Posterior cingulate gyrus (tissue), 11 donors: ENCODE measurements around the gene BCO2.
"Not testable (repeated sequence)": the region's sequence is repeated elsewhere in the genome, so short reads cannot be mapped to it uniquely, and the experiment has no call there.

Experiments used
- DNase-seq, 10 donors: peaks; one replicate each; pipeline versions ENCODE4 v3.0.0 to v3.0.0-alpha.2; 2020 to 2021; ENCODE audit warnings: mixed read lengths in 3 of 10
- intact Hi-C: fragments of 100-400 bp; cut with DNase I; formaldehyde crosslinking; loops from one replicate; pipeline ENCODE4 v1.15.1; 2023

Gene BCO2

GRCh38 chr11:112165049-112165448, 10.3 kb upstream of the BCO2 start:
- intact Hi-C loops: no loop called here
- DNase-seq: no peak

DNA sequence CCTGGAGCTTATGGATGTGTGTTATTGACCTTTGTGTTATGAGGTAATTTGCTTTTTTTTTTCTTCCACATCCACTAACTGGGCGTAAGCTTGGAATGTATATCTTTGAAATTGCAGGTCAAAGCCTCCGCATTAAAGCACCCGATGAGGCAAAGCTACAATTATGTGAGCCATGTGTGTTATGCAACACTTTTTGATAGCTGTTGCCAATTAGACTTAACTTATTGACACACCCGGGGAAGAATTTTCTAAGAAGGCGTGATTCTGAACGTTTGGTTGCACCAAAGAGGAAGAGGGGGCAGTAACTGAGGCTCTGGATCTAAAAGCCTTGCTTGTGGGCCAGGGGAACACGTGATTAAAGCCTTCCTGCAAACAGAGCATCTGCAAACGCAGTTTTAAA, 8.8 kb upstream of the BCO2 start:
- intact Hi-C loops: no loop called here
- no peak for DNase-seq

- DNase-seq: no peak
- intact Hi-C loops: no loop called here
These were observed 8.2 kb upstream of the BCO2 start, which contains the start of gene TEX12 for GRCh38 chr11:112167145-112167544. TEX12 (plus strand) TSS chr11:112167372; CDS start chr11:112169269, 1,897 bp downstream.

- intact Hi-C loops: no loop called here
- DNase-seq: no peak
These were observed 2.8 kb upstream of the BCO2 start for GRCh38 chr11:112172362-112172994.

DNA sequence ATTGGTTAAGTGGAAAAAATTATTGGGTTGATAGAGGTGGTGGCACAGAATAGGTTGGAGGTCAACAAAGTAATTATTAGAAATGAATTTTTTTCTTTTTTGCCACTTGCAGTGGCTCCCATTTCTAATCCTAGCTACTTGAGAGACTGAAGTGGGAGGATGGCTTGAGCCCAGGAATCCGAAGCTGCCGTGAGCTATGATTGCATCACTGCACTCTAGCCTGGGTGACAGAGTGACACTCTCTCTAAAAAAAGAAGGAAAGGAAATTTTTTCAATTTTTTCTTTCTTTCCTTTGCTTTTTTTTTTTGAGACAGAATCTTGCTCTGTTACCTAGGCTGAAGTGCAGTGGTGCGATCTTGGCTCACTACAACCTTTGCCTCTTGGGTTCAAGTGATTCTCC, 2.2 kb upstream of the BCO2 start:
- DNase-seq: no peak
- intact Hi-C loops: no loop called here

- intact Hi-C loops: loop anchor here (2.0 kb wide), 1 partner anchor 63 kb away; no protein-coding TSS in a partner anchor
- DNase-seq: no peak
These were observed 264 bp downstream of the BCO2 start for GRCh38 chr11:112175599-112175952.

GRCh38 chr11:112176077-112176476, 765 bp downstream of the BCO2 start:
- no peak for DNase-seq
- intact Hi-C loops: no loop called here

- DNase-seq: no peak
- intact Hi-C loops: no loop called here
These were observed 2.3 kb downstream of the BCO2 start for GRCh38 chr11:112177589-112177988.

DNA sequence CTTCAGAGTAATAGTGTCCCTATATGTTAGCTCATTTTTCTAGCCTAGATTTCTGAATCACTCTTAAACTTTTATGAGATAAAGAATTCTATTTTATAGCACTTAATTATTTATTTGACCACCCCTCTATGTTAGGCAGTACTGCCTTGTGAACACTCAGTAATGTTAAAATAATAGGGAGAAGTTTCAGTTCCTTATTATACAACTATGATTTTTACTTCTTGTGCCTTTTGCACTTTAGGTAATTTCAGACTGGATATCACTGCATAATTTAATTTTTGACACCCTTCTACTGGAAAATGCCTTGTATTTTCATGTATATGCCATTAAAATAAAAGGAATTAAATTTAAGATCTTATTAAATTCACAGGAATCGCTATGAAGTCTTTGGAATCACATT, 3.1 kb downstream of the BCO2 start:
- DNase-seq: no peak
- intact Hi-C loops: no loop called here

GRCh38 chr11:112178936-112179335, 3.6 kb downstream of the BCO2 start:
- intact Hi-C loops: no loop called here
- no peak for DNase-seq

- no peak for DNase-seq
- intact Hi-C loops: no loop called here
These were observed 4.3 kb downstream of the BCO2 start for GRCh38 chr11:112179601-112180000.

DNA sequence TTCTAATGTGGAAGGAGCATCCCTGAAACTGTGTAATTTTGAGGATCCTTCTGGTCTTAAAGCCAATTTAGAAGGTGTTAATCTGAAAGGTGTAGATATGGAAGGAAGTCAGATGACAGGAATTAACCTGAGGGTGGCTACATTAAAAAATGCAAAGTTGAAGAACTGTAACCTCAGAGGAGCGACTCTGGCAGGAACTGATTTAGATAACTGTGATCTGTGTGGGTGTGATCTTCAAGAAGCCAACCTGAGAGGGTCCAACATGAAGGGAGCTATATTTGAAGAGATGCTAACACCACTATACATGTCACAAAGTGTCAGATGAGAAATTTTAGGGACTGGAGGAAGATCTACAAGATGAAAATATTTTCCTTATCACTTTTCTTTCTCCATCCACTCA, 7.6 kb downstream of the BCO2 start:
- intact Hi-C loops: no loop called here
- no peak for DNase-seq

DNA sequence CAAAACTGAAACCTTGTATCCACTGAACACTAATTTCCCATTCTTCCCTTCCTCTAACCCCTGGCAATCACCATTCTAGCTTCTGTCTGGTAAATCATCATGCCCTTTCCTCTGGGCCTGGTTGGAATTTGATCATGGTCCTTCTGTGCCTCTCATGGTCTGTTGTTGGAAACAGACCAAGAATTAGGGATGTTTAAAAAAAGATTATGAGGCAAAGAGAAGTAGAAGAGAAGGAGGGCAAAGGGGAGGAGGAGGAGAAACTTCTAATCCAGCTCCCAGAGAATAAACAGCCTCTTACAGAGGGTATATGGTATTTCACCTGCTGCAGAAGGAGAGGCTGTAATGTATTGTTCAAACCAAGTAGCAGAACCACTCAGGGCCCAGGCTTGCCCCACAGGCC, 10.6 kb downstream of the BCO2 start:
- intact Hi-C loops: no loop called here
- peak in 1 of 10 donors; percentile 33 for DNase-seq

GRCh38 chr11:112186304-112186703, 11.0 kb downstream of the BCO2 start:
- no peak for DNase-seq
- intact Hi-C loops: no loop called here

DNA sequence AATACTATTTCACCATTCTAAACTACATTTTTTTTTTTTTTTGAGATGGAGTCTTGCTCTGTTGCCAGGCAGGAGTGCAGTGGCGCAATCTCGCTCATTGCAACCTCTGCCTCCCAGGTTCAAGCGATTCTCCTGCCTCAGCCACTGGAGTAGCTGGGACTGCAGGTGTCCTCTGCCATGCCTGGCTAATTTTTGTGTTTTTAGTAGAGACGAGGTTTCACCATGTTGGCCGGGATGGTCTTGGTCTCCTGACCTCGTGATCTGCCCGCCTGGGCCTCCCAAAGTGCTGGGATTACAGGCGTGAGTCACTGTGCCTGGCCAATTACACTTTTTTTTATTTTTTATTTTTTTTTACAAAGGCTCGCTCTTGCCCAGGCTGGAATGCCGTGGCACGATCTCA, 19.8 kb downstream of the BCO2 start:
- intact Hi-C loops, DNase-seq: not testable (repeated sequence)

DNA sequence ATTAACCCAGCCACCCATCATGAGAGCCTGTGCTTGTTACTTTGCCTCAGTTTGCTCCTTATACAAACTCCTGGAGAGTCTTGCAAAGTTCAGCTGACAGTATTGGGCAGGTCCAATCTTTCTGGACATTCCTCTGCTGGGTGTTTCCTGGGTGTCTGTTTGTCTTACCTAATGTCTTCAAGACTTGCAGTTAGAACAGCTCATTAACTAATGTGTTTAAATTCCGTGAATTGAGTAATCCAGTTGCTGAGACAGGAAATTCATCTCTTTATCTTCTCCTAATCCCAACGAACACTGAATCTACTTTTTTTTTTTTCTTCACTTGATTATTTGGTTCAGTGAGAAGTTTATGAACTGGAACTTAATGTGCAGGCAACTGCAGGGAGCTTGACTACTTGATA, 20.6 kb downstream of the BCO2 start:
- no peak for DNase-seq
- intact Hi-C loops: no loop called here

- DNase-seq: peak in 1 of 10 donors; percentile 17
- intact Hi-C loops: no loop called here
These were observed 21.3 kb downstream of the BCO2 start for GRCh38 chr11:112196519-112197087.

GRCh38 chr11:112199101-112199500, 23.8 kb downstream of the BCO2 start:
- intact Hi-C loops, DNase-seq: not testable (repeated sequence)

- DNase-seq: no peak
- intact Hi-C loops: no loop called here
These were observed 24.9 kb downstream of the BCO2 start for GRCh38 chr11:112200252-112200651.

- intact Hi-C loops: no loop called here
- peak in 1 of 10 donors; percentile 78 for DNase-seq
These were observed 30.8 kb downstream of the BCO2 start for GRCh38 chr11:112206071-112206470.

DNA sequence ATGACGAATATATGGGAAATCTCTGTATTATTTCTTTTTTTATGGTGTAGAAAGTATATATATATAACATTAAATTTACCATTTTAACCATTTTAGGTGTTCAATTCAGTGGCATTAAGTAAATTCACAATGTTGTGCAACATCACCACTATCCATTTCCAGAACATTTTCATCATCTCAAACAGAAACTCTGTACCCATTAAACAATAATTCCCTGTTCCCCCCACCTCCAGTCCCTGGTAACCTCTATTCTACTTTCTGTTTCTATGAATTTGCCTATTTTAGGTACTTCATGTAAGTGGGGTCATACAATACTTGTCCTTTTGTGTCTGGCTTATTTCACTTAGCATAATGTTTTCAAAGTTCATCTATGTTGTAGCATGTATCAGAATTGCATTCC, 35.6 kb downstream of the BCO2 start:
- intact Hi-C loops: no loop called here

DNA sequence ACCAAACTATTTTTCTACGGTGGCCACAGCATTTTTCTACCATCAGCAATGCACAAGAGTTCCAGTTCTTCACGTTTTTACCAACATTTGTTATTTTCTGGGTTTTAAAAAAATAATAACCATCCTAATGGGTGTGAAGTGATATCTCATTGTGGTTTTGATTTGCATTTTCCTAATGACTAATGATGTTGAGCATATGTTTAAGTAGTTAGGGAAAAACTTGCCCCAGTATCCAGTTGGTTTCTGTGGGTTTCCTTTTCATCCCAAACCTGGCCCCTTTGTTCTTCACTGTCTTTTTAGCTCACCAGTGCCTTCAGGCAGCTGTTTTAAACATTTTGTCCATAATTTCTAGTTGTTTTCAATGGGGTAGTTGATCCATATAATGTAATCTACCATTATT, 36.2 kb downstream of the BCO2 start:
- DNase-seq: no peak
- intact Hi-C loops: no loop called here

More for the DNA sequence above, 35.6 kb downstream of the BCO2 start:
- no peak for DNase-seq

DNA sequence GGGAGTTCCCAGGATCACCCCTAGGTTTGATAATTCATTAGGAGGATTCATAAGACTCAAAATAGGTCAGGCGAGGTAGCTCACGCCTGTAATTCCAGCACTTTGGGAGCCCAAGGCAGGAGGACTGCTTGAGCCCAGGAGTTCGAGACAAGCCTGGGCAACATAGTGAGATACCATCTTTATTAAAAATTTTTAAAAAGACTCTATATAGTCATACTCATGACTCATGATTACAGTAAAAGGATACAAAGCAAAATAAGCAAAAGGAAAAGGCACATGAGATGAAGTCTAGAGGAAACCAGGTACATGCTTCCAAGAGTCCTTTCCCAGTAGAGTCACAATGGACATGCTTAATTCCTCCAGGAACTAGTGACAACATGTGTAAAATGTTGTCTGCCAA, 37.0 kb downstream of the BCO2 start:
- intact Hi-C loops: no loop called here
- DNase-seq: no peak
